ENCODE data around the gene PAPPA2.

DNA sequence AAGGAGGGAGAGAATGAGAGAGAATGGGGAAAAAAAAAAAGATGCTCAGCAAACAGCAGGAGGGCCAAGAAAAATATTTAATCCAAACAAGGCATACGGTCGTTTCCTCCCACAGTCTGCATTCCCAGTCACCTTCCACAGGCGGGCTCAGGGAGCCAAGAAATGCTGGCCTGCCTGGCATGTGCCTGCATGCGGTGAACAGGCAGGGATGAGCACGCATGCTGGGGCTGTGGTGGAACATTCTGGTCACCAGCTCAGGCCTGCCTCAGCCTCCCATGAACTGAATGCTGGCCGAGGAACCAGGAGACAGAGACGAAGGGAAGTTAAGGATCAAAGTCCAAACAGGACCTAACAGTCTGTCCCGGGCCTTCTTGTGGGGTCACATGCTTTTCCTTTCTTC lies 366.3 kb downstream of the PAPPA2 start:
- TF ChIP-seq, protein P1, sequence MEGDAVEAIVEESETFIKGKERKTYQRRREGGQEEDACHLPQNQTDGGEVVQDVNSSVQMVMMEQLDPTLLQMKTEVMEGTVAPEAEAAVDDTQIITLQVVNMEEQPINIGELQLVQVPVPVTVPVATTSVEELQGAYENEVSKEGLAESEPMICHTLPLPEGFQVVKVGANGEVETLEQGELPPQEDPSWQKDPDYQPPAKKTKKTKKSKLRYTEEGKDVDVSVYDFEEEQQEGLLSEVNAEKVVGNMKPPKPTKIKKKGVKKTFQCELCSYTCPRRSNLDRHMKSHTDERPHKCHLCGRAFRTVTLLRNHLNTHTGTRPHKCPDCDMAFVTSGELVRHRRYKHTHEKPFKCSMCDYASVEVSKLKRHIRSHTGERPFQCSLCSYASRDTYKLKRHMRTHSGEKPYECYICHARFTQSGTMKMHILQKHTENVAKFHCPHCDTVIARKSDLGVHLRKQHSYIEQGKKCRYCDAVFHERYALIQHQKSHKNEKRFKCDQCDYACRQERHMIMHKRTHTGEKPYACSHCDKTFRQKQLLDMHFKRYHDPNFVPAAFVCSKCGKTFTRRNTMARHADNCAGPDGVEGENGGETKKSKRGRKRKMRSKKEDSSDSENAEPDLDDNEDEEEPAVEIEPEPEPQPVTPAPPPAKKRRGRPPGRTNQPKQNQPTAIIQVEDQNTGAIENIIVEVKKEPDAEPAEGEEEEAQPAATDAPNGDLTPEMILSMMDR (IDR thresholded peaks at IDR 0.05) = no peak
- TF ChIP-seq POLR2AphosphoS5 (IDR thresholded peaks at IDR 0.05) = no peak

All from transverse colon (tissue), 4 donors.